SK-N-SH (cell line): ENCODE data around the gene PDGFRA.

Experiments
- CTCF ChIP-seq: fragments of 200-600 bp; sonication (generic); IDR thresholded peaks from 2 replicates; pipeline ENCODE4 v1.6.1; 2017; ENCODE audit warnings: antibody characterized with exemption, mild to moderate bottlenecking, moderate library complexity
- EP300 ChIP-seq, 2 experiments: IDR thresholded peaks; 2 replicates each; pipeline versions ENCODE4 v1.4.0 to v1.6.1; 2012; ENCODE audit warnings: borderline replicate concordance in 1 of 2, low read depth in 1 of 2, low read length in 1 of 2
- USF1 ChIP-seq: IDR thresholded peaks from 2 replicates; pipeline ENCODE4 v1.4.0; 2012; ENCODE audit warnings: low read depth, borderline replicate concordance

GRCh38 chr4:54209617-54210016, 19.5 kb upstream of the PDGFRA start:
- TF ChIP-seq CTCF (no peak), EP300 (IDR thresholded peaks at IDR 0.05; ENCODE audit: borderline replicate concordance in 1 of 2, low read depth in 1 of 2, low read length in 1 of 2) (no peak), USF1 (no peak)
